Neural crest cell (in vitro differentiated cells): ENCODE results near the gene LBHD2. TPM values are rescaled to one million over a fixed set of nuclear protein-coding genes. Genes with fewer than 3 reads are reported as not detected.

Experiments
- DNase-seq: peaks from one replicate; pipeline ENCODE4 v3.0.0; 2021; ENCODE audit warnings: low read depth, mixed read lengths, low spot score
- H3K27ac Mint-ChIP-seq: one replicate; pipeline ENCODE4 v1.8.0; 2021; ENCODE audit warnings: mild to moderate bottlenecking, mixed read lengths; ENCODE audit not compliant: unreplicated experiment
- H3K27me3 Mint-ChIP-seq: 2 replicates; pipeline ENCODE4 v1.8.0; 2021; ENCODE audit warnings: low read depth, mild to moderate bottlenecking, mixed read lengths
- H3K36me3 Mint-ChIP-seq: 2 replicates; pipeline ENCODE4 v1.8.0; 2021; ENCODE audit warnings: low read depth, mild to moderate bottlenecking, mixed read lengths
- H3K4me1 Mint-ChIP-seq: 2 replicates; pipeline ENCODE4 v1.8.0; 2021; ENCODE audit warnings: mixed read lengths
- H3K4me3 Mint-ChIP-seq: one replicate; pipeline ENCODE4 v1.8.0; 2021; ENCODE audit warnings: mild to moderate bottlenecking, mixed read lengths
- H3K9me3 Mint-ChIP-seq: 2 replicates; pipeline ENCODE4 v1.8.0; 2021; ENCODE audit warnings: mixed read lengths
- CTCF ChIP-seq: fragments of 200-600 bp; sonication (generic); conservative IDR thresholded peaks from 2 replicates; pipeline ENCODE4 v1.5.0; 2021; ENCODE audit warnings: antibody characterized with exemption, mild to moderate bottlenecking
- total RNA-seq: library from RNA; stranded (reverse); gene quantifications from 2 replicates; pipeline ENCODE4 v1.2.1, GENCODE V29; 2021

Gene LBHD2
- total RNA-seq, 1 donor from 2014 or later, result not detected

GRCh38 chr14:103132381-103133209 lies 48.6 kb downstream of the LBHD2 start:
- Mint-ChIP-seq H3K27ac (no peak overlapping the region), H3K4me1 (peaks cover 6% of the 10 kb centered on the region), H3K4me3 (no peak overlapping the region), H3K27me3 (peaks cover 16% of the 10 kb centered on the region), H3K36me3 (no peaks in the 10 kb centered on the region), H3K9me3 (no peaks in the 10 kb centered on the region)
- no peak for DNase-seq
- TF ChIP-seq CTCF, result no peak

GRCh38 chr14:103133210-103134140 lies 49.5 kb downstream of the LBHD2 start:
- Mint-ChIP-seq H3K27ac (no peak overlapping the region), H3K4me1 (peaks cover 6% of the 10 kb centered on the region), H3K36me3 (no peaks in the 10 kb centered on the region), H3K4me3 (no peak overlapping the region), H3K27me3 (peaks cover 7% of the 10 kb centered on the region), H3K9me3 (no peaks in the 10 kb centered on the region)
- TF ChIP-seq CTCF, result no peak
- no peak for DNase-seq

GRCh38 chr14:103134405-103134804 lies 50.4 kb downstream of the LBHD2 start:
- Mint-ChIP-seq H3K4me3 (no peak overlapping the region), H3K27me3 (peaks cover 6% of the 10 kb centered on the region), H3K36me3 (no peaks in the 10 kb centered on the region), H3K27ac (no peak overlapping the region), H3K9me3 (no peaks in the 10 kb centered on the region), H3K4me1 (peaks cover 11% of the 10 kb centered on the region)
- DNase-seq, result no peak
- TF ChIP-seq CTCF, result no peak

GRCh38 chr14:103134919-103135318 lies 50.9 kb downstream of the LBHD2 start:
- Mint-ChIP-seq H3K4me3 (no peak overlapping the region), H3K27me3 (peaks cover 10% of the 10 kb centered on the region), H3K36me3 (no peaks in the 10 kb centered on the region), H3K27ac (peak overlapping the region; percentile 75), H3K9me3 (no peaks in the 10 kb centered on the region), H3K4me1 (peaks cover 15% of the 10 kb centered on the region)
- no peak for TF ChIP-seq CTCF
- DNase-seq, result no peak

GRCh38 chr14:103135333-103136260 lies 51.6 kb downstream of the LBHD2 start:
- no peak for TF ChIP-seq CTCF
- no peaks in the 10 kb centered on the region for H3K9me3 Mint-ChIP-seq
- H3K4me1 Mint-ChIP-seq, result peaks cover 15% of the 10 kb centered on the region
- H3K36me3 Mint-ChIP-seq, result no peaks in the 10 kb centered on the region
- no peak overlapping the region for H3K27ac Mint-ChIP-seq
- DNase-seq, result no peak
- peaks cover 16% of the 10 kb centered on the region for H3K27me3 Mint-ChIP-seq
- H3K4me3 Mint-ChIP-seq, result no peak overlapping the region
